GM10248 (cell line): ENCODE results near the gene CST5.

Experiments
- CTCF ChIA-PET: fragments of 300-600 bp; sonication (Branson Sonifier 250); formaldehyde crosslinking; extraction: SDS; loops from one replicate; lab custom pipeline; 2021; ENCODE audit warnings: antibody characterized with exemption; lab: Yijun Ruan, JAX
- POLR2A ChIA-PET: fragments of 350-650 bp; sonication (Branson Sonifier 250); formaldehyde crosslinking; extraction: SDS; loops from one replicate; lab custom pipeline; 2020; ENCODE audit warnings: antibody characterized with exemption; lab: Yijun Ruan, JAX
- DNase-seq: peaks from one replicate; pipeline ENCODE4 v3.0.0; 2012; ENCODE audit errors: extremely low spot score
- TF ChIP-seq, protein P1 (sequence below): IDR thresholded peaks from 2 replicates; pipeline ENCODE4 v1.5.1; 2012; ENCODE audit warnings: mild to moderate bottlenecking, low read depth; ENCODE audit errors: extremely low read depth, missing control alignments, control extremely low read depth

The CST5 gene

DNA sequence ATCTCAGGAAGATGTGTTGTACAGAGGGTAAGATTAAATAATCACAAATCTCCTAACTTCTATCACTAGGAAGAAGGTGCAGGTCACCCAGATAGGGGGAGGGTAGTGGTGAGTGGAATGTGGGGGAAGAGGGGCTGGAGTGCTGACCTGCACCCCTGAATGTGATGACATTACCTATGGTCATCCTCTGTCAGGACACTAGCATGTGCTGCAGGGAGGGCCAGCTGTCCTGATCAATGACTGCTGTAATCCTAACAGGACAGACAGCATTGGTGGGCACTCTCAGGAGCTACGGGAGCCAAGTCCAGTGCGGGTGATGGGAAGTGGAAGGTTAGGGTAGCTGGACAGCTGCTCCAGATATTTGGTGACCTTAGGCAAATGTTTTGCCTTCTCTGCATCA, 45.2 kb upstream of the CST5 start:
- ChIA-PET POLR2A (no interaction called here), CTCF (no interaction called here)
- no peak for DNase-seq
- TF ChIP-seq, protein P1, sequence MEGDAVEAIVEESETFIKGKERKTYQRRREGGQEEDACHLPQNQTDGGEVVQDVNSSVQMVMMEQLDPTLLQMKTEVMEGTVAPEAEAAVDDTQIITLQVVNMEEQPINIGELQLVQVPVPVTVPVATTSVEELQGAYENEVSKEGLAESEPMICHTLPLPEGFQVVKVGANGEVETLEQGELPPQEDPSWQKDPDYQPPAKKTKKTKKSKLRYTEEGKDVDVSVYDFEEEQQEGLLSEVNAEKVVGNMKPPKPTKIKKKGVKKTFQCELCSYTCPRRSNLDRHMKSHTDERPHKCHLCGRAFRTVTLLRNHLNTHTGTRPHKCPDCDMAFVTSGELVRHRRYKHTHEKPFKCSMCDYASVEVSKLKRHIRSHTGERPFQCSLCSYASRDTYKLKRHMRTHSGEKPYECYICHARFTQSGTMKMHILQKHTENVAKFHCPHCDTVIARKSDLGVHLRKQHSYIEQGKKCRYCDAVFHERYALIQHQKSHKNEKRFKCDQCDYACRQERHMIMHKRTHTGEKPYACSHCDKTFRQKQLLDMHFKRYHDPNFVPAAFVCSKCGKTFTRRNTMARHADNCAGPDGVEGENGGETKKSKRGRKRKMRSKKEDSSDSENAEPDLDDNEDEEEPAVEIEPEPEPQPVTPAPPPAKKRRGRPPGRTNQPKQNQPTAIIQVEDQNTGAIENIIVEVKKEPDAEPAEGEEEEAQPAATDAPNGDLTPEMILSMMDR = no peak

DNA sequence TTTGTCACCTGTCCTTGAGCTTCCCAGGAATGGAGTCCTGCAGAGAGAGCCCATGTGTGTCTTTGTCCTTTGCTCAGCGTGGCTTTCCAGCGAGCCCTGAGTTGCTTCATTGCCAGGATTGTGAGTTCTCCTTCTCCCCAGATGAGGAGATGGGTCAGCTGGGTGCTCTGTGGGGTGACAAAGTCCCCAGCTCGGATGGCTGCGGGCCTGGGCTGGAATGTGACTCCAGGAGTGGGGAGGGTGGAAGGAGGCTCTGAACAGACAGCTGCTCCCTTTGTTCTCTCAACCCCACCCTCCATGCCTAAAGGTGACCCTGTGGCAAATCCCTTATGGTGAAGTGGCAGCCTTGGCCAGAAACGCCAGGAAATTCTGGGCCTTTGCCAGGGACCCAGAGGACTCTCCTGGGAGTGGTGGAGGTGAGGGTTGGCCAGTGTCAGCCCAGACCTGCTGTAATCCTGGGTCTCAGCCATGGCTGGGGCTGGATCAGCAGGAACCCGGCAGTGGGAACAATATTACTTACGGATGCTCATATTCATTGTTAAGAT, 44.4 kb upstream of the CST5 start:
- ChIA-PET CTCF (no interaction called here), POLR2A (no interaction called here)
- DNase-seq = no peak

DNA sequence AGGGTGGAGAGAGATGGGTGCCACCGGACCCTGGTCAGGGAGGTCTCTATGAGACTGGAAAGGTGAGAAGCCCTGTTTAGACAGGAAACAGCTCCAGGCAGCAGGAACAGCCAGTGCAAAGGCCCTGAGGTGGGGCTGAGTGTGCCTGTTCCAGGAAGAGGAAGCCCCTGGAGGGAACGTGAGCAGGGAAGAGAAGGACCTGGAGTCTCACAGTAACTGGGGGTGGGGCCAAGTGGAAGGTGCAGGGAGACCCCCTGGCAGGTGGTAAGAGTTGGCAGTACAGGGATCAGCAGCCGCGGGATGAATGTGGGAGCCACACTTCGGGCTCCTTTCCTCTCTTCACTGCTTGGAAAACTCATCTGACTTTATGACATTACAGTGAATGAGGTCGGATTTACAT, 43.8 kb upstream of the CST5 start:
- CTCF ChIA-PET = no interaction called here
- POLR2A ChIA-PET = no interaction called here

More for the DNA sequence above, 44.4 kb upstream of the CST5 start:
- TF ChIP-seq, protein P1 = no peak

DNA sequence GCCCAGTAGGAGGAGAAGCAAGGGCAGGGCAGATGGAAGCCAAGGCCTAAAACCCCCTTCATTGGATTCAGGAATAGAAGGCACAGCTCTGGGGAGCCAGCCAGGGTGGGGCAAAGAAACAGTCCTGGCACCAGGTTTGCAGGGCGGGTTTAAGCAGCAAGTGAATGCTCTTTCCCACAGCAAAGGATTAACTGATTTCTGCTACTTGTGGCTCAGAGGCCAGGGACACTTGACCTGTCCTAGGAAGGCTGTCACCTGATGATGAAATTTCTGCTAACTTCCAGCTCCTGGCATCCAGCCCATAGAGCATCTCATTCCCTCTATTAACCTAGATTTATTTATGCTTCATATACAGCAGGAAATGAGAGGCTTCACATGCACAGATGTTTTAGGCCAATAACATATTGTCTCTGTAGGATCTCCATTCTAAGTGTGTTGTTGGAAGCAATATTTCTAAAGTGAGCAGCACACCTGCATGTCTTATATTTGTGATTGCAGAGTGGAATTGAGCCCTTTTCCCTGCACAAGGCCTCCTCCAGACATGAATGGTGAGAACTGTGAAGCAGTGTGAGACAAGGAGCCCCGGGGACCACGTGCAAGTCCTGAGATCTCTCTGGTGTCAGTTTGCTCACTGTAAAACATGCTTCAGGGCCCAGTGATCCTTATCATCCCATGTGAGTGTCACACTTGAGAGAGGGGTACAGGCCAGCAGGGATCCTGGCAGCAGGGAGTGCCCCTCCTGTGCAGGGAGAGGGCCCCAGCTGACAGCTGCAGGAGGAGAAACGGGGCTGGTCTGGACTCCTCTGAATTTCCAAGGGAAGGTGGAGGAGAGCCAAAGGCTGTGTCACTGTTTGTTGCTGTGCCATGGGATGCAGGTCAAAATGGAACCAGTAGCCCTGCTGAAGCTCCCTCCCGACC, 41.1 kb upstream of the CST5 start:
- TF ChIP-seq, protein P1 = no peak
- CTCF ChIA-PET = no interaction called here
- POLR2A ChIA-PET = no interaction called here
- DNase-seq = no peak

More for the DNA sequence above, 43.8 kb upstream of the CST5 start:
- DNase-seq = no peak
- TF ChIP-seq, protein P1 = no peak

DNA sequence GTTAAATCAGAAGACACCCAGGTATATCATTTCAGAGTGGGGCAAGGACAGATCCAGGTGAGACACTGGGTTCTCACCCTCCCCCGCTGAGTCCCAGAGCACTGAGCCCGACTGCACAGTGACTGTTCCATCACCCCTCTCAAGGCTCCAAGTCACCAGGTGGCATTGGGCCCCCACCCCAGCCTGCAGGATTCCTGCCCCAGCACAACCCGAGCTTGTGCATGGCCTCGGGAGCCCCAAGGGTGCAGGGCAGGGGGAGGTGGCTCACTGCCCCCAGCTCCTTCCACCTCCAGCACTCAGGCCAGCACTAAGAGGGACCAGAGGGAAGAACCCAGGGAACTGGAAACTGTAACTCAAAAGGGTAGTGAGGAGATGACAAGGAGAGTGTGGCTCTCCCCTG, 39.3 kb upstream of the CST5 start:
- DNase-seq = no peak
- TF ChIP-seq, protein P1 = no peak
- POLR2A ChIA-PET = no interaction called here
- CTCF ChIA-PET = no interaction called here

DNA sequence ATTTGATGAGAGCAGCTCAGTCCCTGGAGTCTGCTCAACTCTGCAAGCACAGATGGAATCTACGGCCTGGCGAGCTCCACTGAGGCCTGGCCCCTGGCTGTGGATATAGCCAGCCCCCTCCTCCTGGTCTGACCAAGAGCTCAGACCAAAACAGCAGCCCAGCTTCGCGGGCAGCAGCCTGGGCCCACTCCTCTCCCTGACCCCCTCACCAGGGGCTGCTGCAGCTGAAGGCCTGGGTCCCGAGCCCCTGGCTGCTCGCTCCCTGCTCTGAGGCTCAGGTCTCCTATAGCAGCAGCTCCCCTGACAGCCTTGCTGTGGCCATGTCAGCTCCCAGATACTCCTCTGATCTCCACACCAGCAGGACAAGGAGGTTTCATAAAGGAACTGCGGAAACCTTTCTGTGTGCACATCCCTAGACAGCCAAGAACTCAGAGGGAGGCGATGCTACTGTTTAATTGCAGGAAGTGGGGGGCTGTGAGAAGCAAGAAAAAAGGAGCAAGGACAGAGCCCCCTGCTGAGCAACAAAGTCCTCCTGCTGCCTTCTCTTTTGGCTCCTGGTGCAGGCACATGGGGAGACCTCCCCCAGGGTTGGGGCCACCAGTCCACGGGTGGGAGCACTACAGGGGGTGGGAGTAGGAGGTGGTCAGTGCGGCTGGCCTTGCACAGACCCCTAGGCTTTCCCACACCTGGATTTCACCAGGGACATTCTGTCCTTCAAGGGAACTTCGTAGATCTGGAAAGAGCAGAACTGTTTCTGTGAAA, 38.7 kb upstream of the CST5 start:
- DNase-seq = no peak
- TF ChIP-seq, protein P1 = no peak
- POLR2A ChIA-PET = no interaction called here
- CTCF ChIA-PET = interaction anchor here (0.9 kb wide), 1 partner anchor 10 kb away, joined by 3 read pairs; no protein-coding TSS in a partner anchor
